K562 (cell line): Measurements from ENCODE around the gene IQUB. TPM values are rescaled to one million over a fixed set of nuclear protein-coding genes. Genes with fewer than 3 reads are reported as not detected.

Source experiments
- ATAC-seq: fragments of 200-7000 bp; cut with Tn5 transposase; 3 replicates; pipeline ENCODE4 v1.9.1; 2020; ENCODE audit warnings: moderate library complexity
- BruUV-seq: library from RNA; stranded (reverse); fragments of 400-500 nt; replicated peaks from 2 replicates; lab custom pipeline; 2021; lab: Mats Ljungman, UMichigan
- CTCF ChIA-PET: fragments of 300-600 bp; formaldehyde crosslinking; extraction: SDS; loops from one replicate; lab custom pipeline; 2021; ENCODE audit warnings: low intra/inter-chr PET ratio; lab: Yijun Ruan, JAX
- POLR2A ChIA-PET: fragments of 300-600, 350-650 bp; sonication (Branson Sonifier 250); formaldehyde crosslinking; extraction: SDS; loops from one replicate; lab custom pipeline; 2021; ENCODE audit warnings: antibody characterized with exemption, inconsistent platforms; lab: Yijun Ruan, JAX
- DNase-seq, 4 experiments: peaks; one replicate each; pipeline versions ENCODE4 v3.0.0 to v3.0.0-alpha.2; 2011 to 2018; ENCODE audit warnings: low spot score in 3 of 4, mixed read lengths in 3 of 4; ENCODE audit errors: extremely low read depth in 1 of 4
- FAIRE-seq: peaks from 2 replicates; lab custom pipeline; 2011; peaks lifted over from hg19 to GRCh38; lab: Jason Lieb, UNC
- H2AFZ ChIP-seq: 2 replicates; pipeline ENCODE4 v1.6.0; 2011; ENCODE audit warnings: low read depth, low read length, control low read depth, inconsistent platforms
- H3K27ac ChIP-seq: fragments of 200-600 bp; 3 replicates; pipeline ENCODE4 v1.8.0; 2011; ENCODE audit warnings: low read depth, mild to moderate bottlenecking, control low read depth, inconsistent platforms, low read length, moderate library complexity, mixed read lengths; ENCODE audit errors: extremely low read depth
- H3K27me3 ChIP-seq, 2 experiments: fragments of 300-600 bp in 1 of 2; 2 replicates in 1 of 2; 3 replicates in 1 of 2; pipeline versions ENCODE4 v1.6.0 to v1.8.0; 2011; ENCODE audit warnings: inconsistent platforms in 2 of 2, low read length in 2 of 2, mild to moderate bottlenecking in 1 of 2, mixed read lengths in 1 of 2, moderate library complexity in 1 of 2; ENCODE audit not compliant: control insufficient read depth in 2 of 2, insufficient read depth in 2 of 2
- H3K36me3 ChIP-seq: fragments of 300-600 bp; 3 replicates; pipeline ENCODE4 v1.8.0; 2011; ENCODE audit warnings: mild to moderate bottlenecking, low read length, inconsistent platforms; ENCODE audit not compliant: control insufficient read depth, insufficient read depth
- H3K4me1 ChIP-seq, 2 experiments: fragments of 200-600 bp in 1 of 2; replicated peaks in 1 of 2; 2 replicates in 1 of 2; 3 replicates in 1 of 2; pipeline versions ENCODE4 v1.5.1 to v1.8.0; 2011; ENCODE audit warnings: inconsistent platforms in 2 of 2, low read length in 2 of 2, mild to moderate bottlenecking in 1 of 2, mixed read lengths in 1 of 2, moderate library complexity in 1 of 2; ENCODE audit not compliant: control insufficient read depth in 2 of 2, insufficient read depth in 2 of 2
- H3K4me2 ChIP-seq: 2 replicates; pipeline ENCODE4 v1.6.1; 2011; ENCODE audit warnings: low read length, control low read depth, inconsistent platforms, mixed read lengths; ENCODE audit not compliant: insufficient read depth
- H3K4me3 ChIP-seq: fragments of 200-600 bp; sonication (generic), shearing (Covaris generic); 2 replicates; pipeline ENCODE4 v1.5.1; 2016; ENCODE audit warnings: control low read depth, inconsistent platforms
- H3K79me2 ChIP-seq: fragments of 200-600 bp; 3 replicates; pipeline ENCODE4 v1.8.0; 2011; ENCODE audit warnings: low read length, inconsistent platforms; ENCODE audit not compliant: control insufficient read depth, insufficient read depth
- H3K9ac ChIP-seq, 2 experiments: 2 replicates each; pipeline versions ENCODE4 v1.6.0 to v1.6.1; 2011; ENCODE audit warnings: low read depth in 2 of 2, low read length in 2 of 2, control low read depth in 1 of 2, inconsistent platforms in 1 of 2, mild to moderate bottlenecking in 1 of 2, mixed read lengths in 1 of 2; ENCODE audit not compliant: insufficient read depth in 1 of 2
- H3K9me1 ChIP-seq: one replicate; pipeline ENCODE4 v1.6.0; 2011; ENCODE audit warnings: inconsistent platforms, mild to moderate bottlenecking, low read length, moderate library complexity; ENCODE audit not compliant: control insufficient read depth, insufficient read depth
- H3K9me3 ChIP-seq: replicated peaks from 2 replicates; pipeline ENCODE4 v1.5.1; 2011; ENCODE audit warnings: low read depth, low read length, inconsistent platforms; ENCODE audit not compliant: control insufficient read depth, insufficient read depth
- H4K20me1 ChIP-seq: replicated peaks from 2 replicates; pipeline ENCODE4 v1.6.1; 2011; ENCODE audit warnings: low read length, inconsistent platforms, mixed read lengths; ENCODE audit not compliant: control insufficient read depth, insufficient read depth
- MAFF ChIP-seq: IDR thresholded peaks from 2 replicates; pipeline ENCODE4 v1.6.1; 2012; ENCODE audit warnings: low read length, improper control_type of control experiment
- MBD2 ChIP-seq: sonication (generic); IDR thresholded peaks from 2 replicates; pipeline ENCODE4 v1.6.1; 2016; ENCODE audit warnings: low read depth, borderline replicate concordance
- NCOA2 ChIP-seq, 2 experiments: fragments of 450-650 bp; IDR thresholded peaks; 2 replicates each; pipeline ENCODE4 v1.6.1; 2018; ENCODE audit warnings: mild to moderate bottlenecking in 2 of 2, moderate library complexity in 1 of 2; ENCODE audit not compliant: partially characterized antibody in 2 of 2
- NEUROD1 ChIP-seq: fragments of 150-350 bp; IDR thresholded peaks from 2 replicates; pipeline ENCODE4 v1.6.1; 2014; ENCODE audit warnings: borderline replicate concordance, low read length, low read depth; ENCODE audit not compliant: partially characterized antibody
- NFYB ChIP-seq: IDR thresholded peaks from 2 replicates; pipeline ENCODE4 v1.6.1; 2011; ENCODE audit warnings: mild to moderate bottlenecking, moderate library complexity; ENCODE audit not compliant: insufficient read length; ENCODE audit errors: extremely low read depth
- PYGO2 ChIP-seq: fragments of 450-650 bp; IDR thresholded peaks from 2 replicates; pipeline ENCODE4 v1.6.1; 2016; ENCODE audit warnings: mild to moderate bottlenecking, missing genetic modification characterization, moderate library complexity, missing compliant biosample characterization
- SIN3B ChIP-seq: fragments of 450-650 bp; IDR thresholded peaks from 2 replicates; pipeline ENCODE4 v1.6.1; 2017; ENCODE audit warnings: low read depth, mild to moderate bottlenecking, moderate library complexity
- SMARCC2 ChIP-seq: fragments of 450-650 bp; IDR thresholded peaks from 2 replicates; pipeline ENCODE4 v1.6.1; 2017; ENCODE audit warnings: antibody characterized with exemption, moderate library complexity, mild to moderate bottlenecking, low read depth
- TRIM28 ChIP-seq: fragments of 450-650 bp; IDR thresholded peaks from 2 replicates; pipeline ENCODE4 v1.6.1; 2017
- ZNF551 ChIP-seq: fragments of 250-450 bp; sonication (Bioruptor Pico); IDR thresholded peaks from 2 replicates; pipeline ENCODE4 v1.5.0; 2021; ENCODE audit warnings: mild to moderate bottlenecking, moderate library complexity
- WGBS: fragments of 100-300 bp; shearing (Covaris generic); methylation state at CpG from one replicate; pipeline ENCODE4 v1.1.6; 2016; ENCODE audit warnings: low coverage, mixed read lengths; ENCODE audit not compliant: insufficient coverage; ENCODE audit errors: missing lambda C conversion rate; 5-methylcytosine and 5-hydroxymethylcytosine counted together
- in situ Hi-C: fragments of 300-500 bp; cut with MboI; formaldehyde crosslinking; loops from 4 replicates; pipeline ENCODE4 v1.15.0; 2018; ENCODE audit warnings: inconsistent platforms, mixed read lengths
- intact Hi-C: fragments of 100-400 bp; cut with micrococcal nuclease; formaldehyde crosslinking; loops from 2 replicates; pipeline ENCODE4 v1.14.2; 2022
- polyA plus RNA-seq, 8 experiments: library from polyadenylated mRNA; depleted of rRNA in 4 of 8; stranded (reverse) in 5 of 8; unstranded in 3 of 8; fragments of >200 nt; fragmentation: Nextera tagmentation in 2 of 8; fragmentation: Illumina TruSeq in 1 of 8; extraction: Ambion mirVana in 2 of 8; extraction: Trizol in 1 of 8; gene quantifications; 2 replicates each; pipeline versions ENCODE4 v1.2.1 to v1.2.3, GENCODE V29; 2011 to 2014; ENCODE audit warnings: inconsistent platforms in 1 of 8, missing spikeins in 1 of 8
- total RNA-seq, 7 experiments: library from RNA; depleted of rRNA in 6 of 7; stranded (reverse); fragments of >200 nt in 6 of 7; fragmentation: Illumina TruSeq in 2 of 7; extraction: Trizol in 2 of 7; gene quantifications; 2 replicates each; pipeline versions ENCODE4 v1.2.1 to v1.2.3, GENCODE V29; 2011 to 2021; ENCODE audit warnings: low replicate concordance in 1 of 7
- TF ChIP-seq, protein P1 (sequence below): fragments of 450-650 bp; IDR thresholded peaks from 2 replicates; pipeline ENCODE4 v1.6.1; 2016
- TF ChIP-seq, protein P2 (sequence below): sonication (generic); formaldehyde crosslinking; IDR thresholded peaks from 2 replicates; pipeline ENCODE4 v1.8.0; 2022; ENCODE audit warnings: mild to moderate bottlenecking, low read depth, missing genetic modification reagents
- TF ChIP-seq, protein P3 (sequence below): fragments of 450-650 bp; IDR thresholded peaks from 2 replicates; pipeline ENCODE4 v1.6.1; 2016; ENCODE audit warnings: mild to moderate bottlenecking
- TF ChIP-seq, protein P4 (sequence below): fragments of 450-650 bp; formaldehyde crosslinking; IDR thresholded peaks from 2 replicates; pipeline ENCODE4 v1.4.0; 2020; ENCODE audit warnings: mild to moderate bottlenecking, mixed read lengths

Gene IQUB
- total and polyA plus RNA-seq, 9 of the 15 experiments (the other 6 are each of a cell fraction or from before 2014, with no cell fraction given), result 0.62 to 2.6 (median 1.4) TPM

- H3K4me2 ChIP-seq, result no peak overlapping the region
- no peak overlapping the region for H2AFZ ChIP-seq
- H3K4me1 ChIP-seq, result peaks cover under 1 to 9% of the 10 kb centered on the region in 2 experiments; a peak in 4 of 5 replicates
- peaks cover 87% of the 10 kb centered on the region for H3K36me3 ChIP-seq
- H3K4me3 ChIP-seq, result no peak overlapping the region
- ChIA-PET CTCF (no interaction called here), POLR2A (interaction anchor here (1.4 to 2.6 kb wide), 2 partner anchors 9 to 201 kb away, joined by 3 to 10 read pairs; partner anchors contain the start of genes NDUFA5 and WASL)
- ATAC-seq, result peak; percentile 18; the same call in 1 of the 3 replicates
- WGBS, result 89% methylated on average over 1 of the region's 1 CpG
- H4K20me1 ChIP-seq, result no peaks in the 10 kb centered on the region
- no TSS peak for BruUV-seq
- no peak for DNase-seq
- in situ Hi-C loops, result no loop called here
- no peak for FAIRE-seq
- H3K27me3 ChIP-seq, result no peaks in the 10 kb centered on the region
- peak overlapping the region; percentile 23; the same call in 2 of the 3 replicates for H3K27ac ChIP-seq
- H3K9ac ChIP-seq, result no peak overlapping the region
- H3K9me1 ChIP-seq, result no peaks in the 10 kb centered on the region
- H3K79me2 ChIP-seq, result peaks cover 90% of the 10 kb centered on the region
- H3K9me3 ChIP-seq, result no peaks in the 10 kb centered on the region
- TF ChIP-seq, protein P1, sequence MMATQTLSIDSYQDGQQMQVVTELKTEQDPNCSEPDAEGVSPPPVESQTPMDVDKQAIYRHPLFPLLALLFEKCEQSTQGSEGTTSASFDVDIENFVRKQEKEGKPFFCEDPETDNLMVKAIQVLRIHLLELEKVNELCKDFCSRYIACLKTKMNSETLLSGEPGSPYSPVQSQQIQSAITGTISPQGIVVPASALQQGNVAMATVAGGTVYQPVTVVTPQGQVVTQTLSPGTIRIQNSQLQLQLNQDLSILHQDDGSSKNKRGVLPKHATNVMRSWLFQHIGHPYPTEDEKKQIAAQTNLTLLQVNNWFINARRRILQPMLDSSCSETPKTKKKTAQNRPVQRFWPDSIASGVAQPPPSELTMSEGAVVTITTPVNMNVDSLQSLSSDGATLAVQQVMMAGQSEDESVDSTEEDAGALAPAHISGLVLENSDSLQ, result no peak
- TF ChIP-seq, protein P2, sequence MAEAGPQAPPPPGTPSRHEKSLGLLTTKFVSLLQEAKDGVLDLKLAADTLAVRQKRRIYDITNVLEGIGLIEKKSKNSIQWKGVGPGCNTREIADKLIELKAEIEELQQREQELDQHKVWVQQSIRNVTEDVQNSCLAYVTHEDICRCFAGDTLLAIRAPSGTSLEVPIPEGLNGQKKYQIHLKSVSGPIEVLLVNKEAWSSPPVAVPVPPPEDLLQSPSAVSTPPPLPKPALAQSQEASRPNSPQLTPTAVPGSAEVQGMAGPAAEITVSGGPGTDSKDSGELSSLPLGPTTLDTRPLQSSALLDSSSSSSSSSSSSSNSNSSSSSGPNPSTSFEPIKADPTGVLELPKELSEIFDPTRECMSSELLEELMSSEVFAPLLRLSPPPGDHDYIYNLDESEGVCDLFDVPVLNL (CRISPR knock-in tag), result no peak
- TF ChIP-seq NFYB, result no peak
- no peak for TF ChIP-seq MBD2
- TF ChIP-seq, protein P3, sequence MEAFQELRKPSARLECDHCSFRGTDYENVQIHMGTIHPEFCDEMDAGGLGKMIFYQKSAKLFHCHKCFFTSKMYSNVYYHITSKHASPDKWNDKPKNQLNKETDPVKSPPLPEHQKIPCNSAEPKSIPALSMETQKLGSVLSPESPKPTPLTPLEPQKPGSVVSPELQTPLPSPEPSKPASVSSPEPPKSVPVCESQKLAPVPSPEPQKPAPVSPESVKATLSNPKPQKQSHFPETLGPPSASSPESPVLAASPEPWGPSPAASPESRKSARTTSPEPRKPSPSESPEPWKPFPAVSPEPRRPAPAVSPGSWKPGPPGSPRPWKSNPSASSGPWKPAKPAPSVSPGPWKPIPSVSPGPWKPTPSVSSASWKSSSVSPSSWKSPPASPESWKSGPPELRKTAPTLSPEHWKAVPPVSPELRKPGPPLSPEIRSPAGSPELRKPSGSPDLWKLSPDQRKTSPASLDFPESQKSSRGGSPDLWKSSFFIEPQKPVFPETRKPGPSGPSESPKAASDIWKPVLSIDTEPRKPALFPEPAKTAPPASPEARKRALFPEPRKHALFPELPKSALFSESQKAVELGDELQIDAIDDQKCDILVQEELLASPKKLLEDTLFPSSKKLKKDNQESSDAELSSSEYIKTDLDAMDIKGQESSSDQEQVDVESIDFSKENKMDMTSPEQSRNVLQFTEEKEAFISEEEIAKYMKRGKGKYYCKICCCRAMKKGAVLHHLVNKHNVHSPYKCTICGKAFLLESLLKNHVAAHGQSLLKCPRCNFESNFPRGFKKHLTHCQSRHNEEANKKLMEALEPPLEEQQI, result no peak
- no peak for TF ChIP-seq MAFF
- no peak for TF ChIP-seq SIN3B
- no peak for TF ChIP-seq ZNF551 (CRISPR knock-in tag)
- no peak for TF ChIP-seq PYGO2 (tag)
- TF ChIP-seq, protein P4, sequence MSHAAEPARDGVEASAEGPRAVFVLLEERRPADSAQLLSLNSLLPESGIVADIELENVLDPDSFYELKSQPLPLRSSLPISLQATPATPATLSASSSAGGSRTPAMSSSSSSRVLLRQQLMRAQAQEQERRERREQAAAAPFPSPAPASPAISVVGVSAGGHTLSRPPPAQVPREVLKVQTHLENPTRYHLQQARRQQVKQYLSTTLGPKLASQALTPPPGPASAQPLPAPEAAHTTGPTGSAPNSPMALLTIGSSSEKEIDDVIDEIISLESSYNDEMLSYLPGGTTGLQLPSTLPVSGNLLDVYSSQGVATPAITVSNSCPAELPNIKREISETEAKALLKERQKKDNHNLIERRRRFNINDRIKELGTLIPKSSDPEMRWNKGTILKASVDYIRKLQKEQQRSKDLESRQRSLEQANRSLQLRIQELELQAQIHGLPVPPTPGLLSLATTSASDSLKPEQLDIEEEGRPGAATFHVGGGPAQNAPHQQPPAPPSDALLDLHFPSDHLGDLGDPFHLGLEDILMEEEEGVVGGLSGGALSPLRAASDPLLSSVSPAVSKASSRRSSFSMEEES, result no peak
- TF ChIP-seq NEUROD1, result no peak
- TF ChIP-seq TRIM28, result no peak
- no peak for TF ChIP-seq NCOA2 (IDR thresholded peaks at IDR 0.05; ENCODE audit: partially characterized antibody in 2 of 2)
- no peak for TF ChIP-seq SMARCC2
- TF ChIP-seq, all 486 proteins: peak for 0
- intact Hi-C loops, result no loop called here
These were observed 14.0 kb upstream of the IQUB start for GRCh38 chr7:123548406-123548805.
